Osteoblast (primary cell): Measurements from ENCODE around the gene FAT2. TPM values are rescaled to one million over a fixed set of nuclear protein-coding genes. Genes with fewer than 3 reads are reported as not detected.

Source experiments
- DNase-seq: peaks from one replicate; pipeline ENCODE4 v3.0.0; 2011; ENCODE audit warnings: low spot score, mixed read lengths; ENCODE audit not compliant: insufficient read length; ENCODE audit errors: missing footprints
- H2AFZ ChIP-seq: 2 replicates; pipeline ENCODE4 v1.6.0; 2011; ENCODE audit warnings: mild to moderate bottlenecking, low read length
- H3K27ac ChIP-seq: 2 replicates; pipeline ENCODE4 v1.5.1; 2011; ENCODE audit warnings: mild to moderate bottlenecking, low read depth, low read length, moderate library complexity
- H3K27me3 ChIP-seq: 2 replicates; pipeline ENCODE4 v1.6.0; 2012; ENCODE audit warnings: mild to moderate bottlenecking, control low read depth, inconsistent platforms, low read length, moderate library complexity; ENCODE audit not compliant: insufficient read depth
- H3K36me3 ChIP-seq: 2 replicates; pipeline ENCODE4 v1.5.1; 2011; ENCODE audit warnings: mild to moderate bottlenecking, low read length, control low read depth, moderate library complexity; ENCODE audit not compliant: insufficient read depth
- H3K4me1 ChIP-seq: 2 replicates; pipeline ENCODE4 v1.5.1; 2011; ENCODE audit warnings: mild to moderate bottlenecking, low read length, control low read depth, moderate library complexity; ENCODE audit not compliant: insufficient read depth
- H3K4me2 ChIP-seq: 2 replicates; pipeline ENCODE4 v1.6.0; 2011; ENCODE audit warnings: mild to moderate bottlenecking, low read length; ENCODE audit not compliant: insufficient read depth
- H3K4me3 ChIP-seq: fragments of 200-600 bp; sonication (generic); 3 replicates; pipeline ENCODE4 v1.5.1; 2012; ENCODE audit warnings: mild to moderate bottlenecking, low read length, inconsistent platforms; ENCODE audit not compliant: insufficient read depth
- H3K79me2 ChIP-seq: 2 replicates; pipeline ENCODE4 v1.6.0; 2012; ENCODE audit warnings: mild to moderate bottlenecking, low read length, control low read depth, inconsistent platforms; ENCODE audit not compliant: insufficient read depth
- H3K9me3 ChIP-seq: 2 replicates; pipeline ENCODE4 v1.5.1; 2011; ENCODE audit warnings: low read depth, low read length, control low read depth
- H4K20me1 ChIP-seq: 2 replicates; pipeline ENCODE4 v1.6.0; 2012; ENCODE audit warnings: mild to moderate bottlenecking, low read length, control low read depth; ENCODE audit not compliant: insufficient read depth
- total RNA-seq: library from RNA; depleted of rRNA; stranded (reverse); fragments of >200 nt; gene quantifications from 2 replicates; pipeline ENCODE4 v1.2.3, GENCODE V29; 2012
- TF ChIP-seq, protein P1 (sequence below): IDR thresholded peaks from 2 replicates; pipeline ENCODE4 v1.5.1; 2011; ENCODE audit warnings: mild to moderate bottlenecking, low read depth, low read length, moderate library complexity; ENCODE audit errors: extremely low read depth

The FAT2 gene
- total RNA-seq, 1 donor: 0.36 TPM

DNA sequence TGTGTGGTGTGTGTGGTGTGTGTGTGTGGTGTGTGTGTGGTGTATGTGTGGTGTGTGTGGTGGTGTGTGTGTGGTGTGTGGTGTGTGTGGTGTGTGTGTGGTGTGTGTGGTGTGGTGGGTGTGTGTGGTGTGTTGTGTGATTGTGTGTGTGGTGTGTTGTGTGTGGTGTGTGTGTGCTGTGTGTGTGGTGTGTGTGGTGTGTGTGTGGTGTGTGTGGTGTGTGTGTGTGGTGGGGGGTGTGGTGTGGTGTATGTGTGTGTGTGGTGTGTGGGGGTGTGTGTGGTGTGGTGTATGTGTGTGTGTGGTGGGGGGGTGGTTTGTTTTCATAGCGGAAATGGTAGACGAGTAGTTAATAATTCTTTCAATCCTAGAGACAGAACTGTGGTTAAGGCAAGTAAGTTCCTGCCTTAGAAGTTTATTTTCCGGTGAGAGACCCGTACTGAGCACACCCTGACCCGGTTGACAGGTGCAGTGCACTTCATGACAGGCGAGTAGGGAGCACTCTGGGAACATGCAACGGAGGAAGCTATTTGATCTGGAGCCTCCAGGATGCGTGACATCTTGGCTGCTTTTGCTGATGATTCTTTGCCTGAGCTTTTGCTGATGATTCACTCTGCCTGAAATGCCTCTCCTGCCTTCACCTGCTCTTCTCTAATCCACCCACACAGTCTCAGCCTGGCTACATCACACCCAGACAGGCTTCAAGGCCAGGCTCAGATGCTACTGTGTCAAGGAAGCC is 21.7 kb upstream of the FAT2 start:
- H4K20me1 ChIP-seq: no peaks in the 10 kb centered on the region
- H2AFZ ChIP-seq: no peak overlapping the region
- H3K27ac ChIP-seq: no peak overlapping the region
- no peak overlapping the region for H3K4me3 ChIP-seq
- no peak overlapping the region for H3K4me2 ChIP-seq
- no peaks in the 10 kb centered on the region for H3K36me3 ChIP-seq
- no peaks in the 10 kb centered on the region for H3K9me3 ChIP-seq
- no peak for DNase-seq
- peaks cover 6% of the 10 kb centered on the region for H3K27me3 ChIP-seq
- H3K4me1 ChIP-seq: no peaks in the 10 kb centered on the region
- H3K79me2 ChIP-seq: no peaks in the 10 kb centered on the region
- TF ChIP-seq, protein P1, sequence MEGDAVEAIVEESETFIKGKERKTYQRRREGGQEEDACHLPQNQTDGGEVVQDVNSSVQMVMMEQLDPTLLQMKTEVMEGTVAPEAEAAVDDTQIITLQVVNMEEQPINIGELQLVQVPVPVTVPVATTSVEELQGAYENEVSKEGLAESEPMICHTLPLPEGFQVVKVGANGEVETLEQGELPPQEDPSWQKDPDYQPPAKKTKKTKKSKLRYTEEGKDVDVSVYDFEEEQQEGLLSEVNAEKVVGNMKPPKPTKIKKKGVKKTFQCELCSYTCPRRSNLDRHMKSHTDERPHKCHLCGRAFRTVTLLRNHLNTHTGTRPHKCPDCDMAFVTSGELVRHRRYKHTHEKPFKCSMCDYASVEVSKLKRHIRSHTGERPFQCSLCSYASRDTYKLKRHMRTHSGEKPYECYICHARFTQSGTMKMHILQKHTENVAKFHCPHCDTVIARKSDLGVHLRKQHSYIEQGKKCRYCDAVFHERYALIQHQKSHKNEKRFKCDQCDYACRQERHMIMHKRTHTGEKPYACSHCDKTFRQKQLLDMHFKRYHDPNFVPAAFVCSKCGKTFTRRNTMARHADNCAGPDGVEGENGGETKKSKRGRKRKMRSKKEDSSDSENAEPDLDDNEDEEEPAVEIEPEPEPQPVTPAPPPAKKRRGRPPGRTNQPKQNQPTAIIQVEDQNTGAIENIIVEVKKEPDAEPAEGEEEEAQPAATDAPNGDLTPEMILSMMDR: no peak

DNA sequence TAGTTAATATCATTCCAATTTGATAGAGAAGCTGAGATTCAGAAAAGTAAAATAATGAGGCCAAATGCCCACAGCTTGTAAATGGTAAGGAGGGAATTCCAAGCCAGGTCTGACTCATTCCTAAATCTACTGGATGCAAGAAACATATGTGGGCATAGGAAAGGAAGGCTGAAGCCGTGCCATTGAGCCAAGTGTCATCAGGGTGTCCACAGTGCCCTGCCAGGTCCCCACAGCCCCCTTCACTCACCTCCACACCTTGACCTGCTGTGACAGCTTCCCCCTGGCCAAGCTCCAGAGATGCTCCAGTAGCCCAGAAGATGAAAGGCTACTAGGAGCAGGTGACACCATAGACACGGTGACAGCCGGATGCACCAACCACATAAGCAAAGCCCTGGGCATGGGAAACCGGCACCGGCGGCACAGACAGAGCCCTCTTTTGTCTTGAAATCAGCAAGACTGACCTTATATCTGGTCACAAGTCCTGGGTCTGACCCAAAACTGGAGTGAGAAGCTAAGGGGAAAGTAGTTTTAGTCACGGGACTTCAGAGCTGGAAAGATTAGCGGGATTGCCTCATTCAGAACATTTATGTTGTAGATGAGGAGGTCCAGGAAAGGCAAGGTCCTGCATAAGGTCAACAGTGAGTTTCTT is 20.1 kb upstream of the FAT2 start:
- H3K9me3 ChIP-seq: no peaks in the 10 kb centered on the region
- no peaks in the 10 kb centered on the region for H4K20me1 ChIP-seq
- no peaks in the 10 kb centered on the region for H3K4me1 ChIP-seq
- peaks cover 16% of the 10 kb centered on the region for H3K27me3 ChIP-seq
- H3K36me3 ChIP-seq: no peaks in the 10 kb centered on the region
- H2AFZ ChIP-seq: no peak overlapping the region
- H3K4me2 ChIP-seq: no peak overlapping the region
- no peaks in the 10 kb centered on the region for H3K79me2 ChIP-seq
- no peak overlapping the region for H3K27ac ChIP-seq
- no peak overlapping the region for H3K4me3 ChIP-seq
- DNase-seq: peak; percentile 77
- TF ChIP-seq, protein P1: no peak

- Histone ChIP-seq H4K20me1 (no peaks in the 10 kb centered on the region), H3K4me3 (no peak overlapping the region), H3K4me2 (no peak overlapping the region), H3K27ac (no peak overlapping the region), H3K9me3 (no peaks in the 10 kb centered on the region), H3K4me1 (no peaks in the 10 kb centered on the region), H3K79me2 (no peaks in the 10 kb centered on the region), H3K36me3 (no peaks in the 10 kb centered on the region), H3K27me3 (peaks cover 27% of the 10 kb centered on the region), H2AFZ (no peak overlapping the region)
- DNase-seq: no peak
- TF ChIP-seq, protein P1: no peak
These were observed 17.4 kb upstream of the FAT2 start for GRCh38 chr5:151608522-151608921.

DNA sequence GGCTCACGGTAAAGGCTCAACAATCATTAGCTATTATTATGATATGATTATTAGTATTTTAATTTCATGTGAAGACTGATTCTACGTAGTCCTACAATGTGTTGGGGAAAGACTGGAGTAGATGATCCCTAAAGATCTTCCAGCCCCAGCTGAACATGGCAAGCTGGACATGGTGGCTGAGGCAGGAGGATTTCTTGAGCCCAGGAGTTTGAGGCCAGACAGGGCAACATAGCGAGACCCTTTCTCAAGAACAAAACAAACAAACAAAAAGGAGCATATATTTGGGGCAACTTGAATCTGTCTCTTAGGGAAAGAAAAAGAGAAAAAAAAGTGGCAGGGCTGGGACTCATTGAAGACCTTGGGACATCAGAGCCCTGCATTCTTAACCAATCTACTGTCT is 16.2 kb upstream of the FAT2 start:
- no peak overlapping the region for H3K27ac ChIP-seq
- no peaks in the 10 kb centered on the region for H3K79me2 ChIP-seq
- TF ChIP-seq, protein P1: no peak
- H3K9me3 ChIP-seq: no peaks in the 10 kb centered on the region
- H2AFZ ChIP-seq: no peak overlapping the region
- no peaks in the 10 kb centered on the region for H3K36me3 ChIP-seq
- H3K4me1 ChIP-seq: no peaks in the 10 kb centered on the region
- no peaks in the 10 kb centered on the region for H4K20me1 ChIP-seq
- no peak overlapping the region for H3K4me3 ChIP-seq
- no peak for DNase-seq
- H3K4me2 ChIP-seq: no peak overlapping the region
- peaks cover 27% of the 10 kb centered on the region for H3K27me3 ChIP-seq
